ENCODE measurements around the gene FRMD4A. TPM values are rescaled to one million over a fixed set of nuclear protein-coding genes. Genes with fewer than 3 reads are reported as not detected.

FRMD4A gene
- total RNA-seq, 2 donors from 2014 or later, result 8.6 to 10.2 TPM

GRCh38 chr10:13872411-13872810, 458.3 kb downstream of the FRMD4A start:
- TF ChIP-seq, protein P1, sequence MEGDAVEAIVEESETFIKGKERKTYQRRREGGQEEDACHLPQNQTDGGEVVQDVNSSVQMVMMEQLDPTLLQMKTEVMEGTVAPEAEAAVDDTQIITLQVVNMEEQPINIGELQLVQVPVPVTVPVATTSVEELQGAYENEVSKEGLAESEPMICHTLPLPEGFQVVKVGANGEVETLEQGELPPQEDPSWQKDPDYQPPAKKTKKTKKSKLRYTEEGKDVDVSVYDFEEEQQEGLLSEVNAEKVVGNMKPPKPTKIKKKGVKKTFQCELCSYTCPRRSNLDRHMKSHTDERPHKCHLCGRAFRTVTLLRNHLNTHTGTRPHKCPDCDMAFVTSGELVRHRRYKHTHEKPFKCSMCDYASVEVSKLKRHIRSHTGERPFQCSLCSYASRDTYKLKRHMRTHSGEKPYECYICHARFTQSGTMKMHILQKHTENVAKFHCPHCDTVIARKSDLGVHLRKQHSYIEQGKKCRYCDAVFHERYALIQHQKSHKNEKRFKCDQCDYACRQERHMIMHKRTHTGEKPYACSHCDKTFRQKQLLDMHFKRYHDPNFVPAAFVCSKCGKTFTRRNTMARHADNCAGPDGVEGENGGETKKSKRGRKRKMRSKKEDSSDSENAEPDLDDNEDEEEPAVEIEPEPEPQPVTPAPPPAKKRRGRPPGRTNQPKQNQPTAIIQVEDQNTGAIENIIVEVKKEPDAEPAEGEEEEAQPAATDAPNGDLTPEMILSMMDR (IDR thresholded peaks at IDR 0.05), result no peak
- Histone ChIP-seq H3K27ac (no peak overlapping the region), H3K4me1 (no peaks in the 10 kb centered on the region), H3K9ac (ENCODE audit: low read depth in 2 of 2, low read length in 2 of 2) (no peak overlapping the region), H3K27me3 (no peaks in the 10 kb centered on the region), H3K36me3 (no peaks in the 10 kb centered on the region), H3K4me3 (no peak overlapping the region), H3K9me3 (no peaks in the 10 kb centered on the region)
- intact Hi-C loops (cut with DNase I), result no loop called here
- DNase-seq, result no peak

DNA sequence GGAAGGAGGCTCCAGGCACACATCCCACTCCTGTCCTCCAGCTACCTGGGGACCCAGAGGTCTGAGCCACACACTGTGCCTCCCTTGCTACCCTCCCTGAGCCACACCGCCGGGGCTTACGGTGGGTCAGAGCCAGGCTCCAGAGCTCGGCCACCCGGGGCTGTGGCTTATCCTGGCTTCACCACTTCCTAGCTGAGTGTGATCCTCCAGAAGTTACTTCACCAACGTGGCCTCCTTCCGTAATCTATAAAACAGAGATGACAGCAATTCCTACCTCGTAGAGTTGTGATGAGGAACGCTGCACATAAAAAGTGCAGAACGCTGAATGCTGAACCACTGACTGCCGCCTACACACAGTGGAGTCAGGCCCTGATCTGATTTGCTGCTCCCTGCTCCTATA, 458.9 kb downstream of the FRMD4A start:
- intact Hi-C loops (cut with DNase I), result no loop called here
- Histone ChIP-seq H3K4me1 (no peaks in the 10 kb centered on the region), H3K4me3 (no peak overlapping the region), H3K27ac (no peak overlapping the region), H3K27me3 (no peaks in the 10 kb centered on the region), H3K36me3 (no peaks in the 10 kb centered on the region), H3K9me3 (no peaks in the 10 kb centered on the region), H3K9ac (ENCODE audit: low read depth in 2 of 2, low read length in 2 of 2) (no peak overlapping the region)
- DNase-seq, result no peak
- TF ChIP-seq, protein P1 (IDR thresholded peaks at IDR 0.05), result no peak

- TF ChIP-seq, protein P1 (IDR thresholded peaks at IDR 0.05), result no peak
- intact Hi-C loops (cut with DNase I), result no loop called here
- Histone ChIP-seq H3K9ac (ENCODE audit: low read depth in 2 of 2, low read length in 2 of 2) (no peak overlapping the region), H3K4me3 (no peak overlapping the region), H3K9me3 (no peaks in the 10 kb centered on the region), H3K36me3 (no peaks in the 10 kb centered on the region), H3K4me1 (no peaks in the 10 kb centered on the region), H3K27me3 (no peaks in the 10 kb centered on the region), H3K27ac (no peak overlapping the region)
- no peak for DNase-seq
These were observed 459.7 kb downstream of the FRMD4A start for GRCh38 chr10:13871011-13871410.

DNA sequence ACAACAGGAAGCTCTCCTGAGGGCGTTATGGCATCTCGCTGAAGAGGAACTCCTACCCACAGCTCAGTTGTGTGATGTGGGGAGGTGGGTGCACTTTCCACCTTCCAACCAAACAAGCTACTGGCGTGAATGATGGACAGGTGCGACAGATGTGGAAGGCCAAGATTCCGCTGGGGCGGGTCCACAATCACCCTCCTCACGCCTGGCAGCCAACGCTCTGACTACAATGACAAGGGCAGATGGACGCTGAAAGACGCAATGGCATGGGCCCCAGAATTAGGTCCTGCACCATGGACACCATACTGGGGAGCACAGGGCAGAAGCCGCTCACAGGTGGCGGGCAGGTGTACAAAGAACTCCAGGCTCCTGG, 461.4 kb downstream of the FRMD4A start:
- no peaks in the 10 kb centered on the region for H3K4me1 ChIP-seq
- H3K27ac ChIP-seq, result no peak overlapping the region
- intact Hi-C loops (cut with DNase I), result no loop called here
- H3K27me3 ChIP-seq, result no peaks in the 10 kb centered on the region
- DNase-seq, result no peak
- no peak overlapping the region for H3K9ac ChIP-seq (ENCODE audit: low read depth in 2 of 2, low read length in 2 of 2)
- H3K9me3 ChIP-seq, result no peaks in the 10 kb centered on the region
- no peaks in the 10 kb centered on the region for H3K36me3 ChIP-seq
- no peak overlapping the region for H3K4me3 ChIP-seq
- TF ChIP-seq, protein P1 (IDR thresholded peaks at IDR 0.05), result no peak

DNA sequence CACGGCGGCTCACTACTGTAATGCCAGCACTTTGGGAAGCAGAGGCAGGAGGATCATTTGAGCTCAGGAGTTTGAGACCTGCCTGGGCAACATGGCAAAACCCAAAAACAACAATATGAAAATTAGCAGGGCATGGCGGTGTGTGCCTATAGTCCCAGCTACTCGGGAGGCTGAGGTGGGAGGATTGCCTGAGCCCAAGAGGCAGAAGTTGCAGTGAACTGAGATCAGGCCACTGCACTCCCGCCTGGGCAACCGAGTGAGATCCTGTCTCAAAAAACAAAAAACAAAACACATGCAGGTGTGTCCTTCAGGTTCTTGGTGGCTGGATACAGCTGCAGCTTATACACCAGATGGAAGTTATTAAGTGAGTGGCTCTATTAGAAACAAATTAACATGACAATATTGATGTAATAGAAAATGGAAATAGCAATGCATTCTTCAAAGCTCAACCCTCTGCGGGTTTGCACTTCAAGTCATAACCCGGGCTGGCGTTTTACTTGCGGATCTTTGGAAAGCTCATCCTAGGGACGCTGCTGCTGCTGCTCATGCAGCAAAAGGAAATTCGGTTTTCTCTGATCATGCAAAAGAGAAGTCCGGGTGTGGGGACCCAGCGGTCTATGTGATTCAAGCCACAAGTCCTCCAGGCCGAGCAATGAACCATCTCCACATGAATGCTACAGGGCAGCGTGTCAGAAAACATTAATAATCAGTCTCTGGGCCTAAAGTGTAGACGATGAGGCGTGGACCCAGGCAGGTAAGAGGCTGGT, 462.0 kb downstream of the FRMD4A start:
- H3K9ac ChIP-seq (ENCODE audit: low read depth in 2 of 2, low read length in 2 of 2), result no peak overlapping the region
- no peak for DNase-seq
- no peaks in the 10 kb centered on the region for H3K4me1 ChIP-seq
- no peaks in the 10 kb centered on the region for H3K27me3 ChIP-seq
- H3K36me3 ChIP-seq, result no peaks in the 10 kb centered on the region
- TF ChIP-seq, protein P1 (IDR thresholded peaks at IDR 0.05), result no peak
- no peak overlapping the region for H3K27ac ChIP-seq
- intact Hi-C loops (cut with DNase I), result no loop called here
- H3K9me3 ChIP-seq, result no peaks in the 10 kb centered on the region
- no peak overlapping the region for H3K4me3 ChIP-seq
